Measurements from ENCODE around the gene SCAMP4. TPM values are rescaled to one million over a fixed set of nuclear protein-coding genes. Genes with fewer than 3 reads are reported as not detected.

The SCAMP4 gene
- total and polyA plus RNA-seq, 2 of the 13 experiments (the other 11 are each of a cell fraction or from before 2014, with no cell fraction given), result 10.7 to 13.7 TPM

- no peak for TF ChIP-seq CBX5 (CRISPR knock-in tag; IDR thresholded peaks at IDR 0.05; ENCODE audit: borderline replicate concordance)
- no peak for TF ChIP-seq TCF7L2 (IDR thresholded peaks at IDR 0.05; ENCODE audit: low read depth, low read length)
- TF ChIP-seq ATRX (CRISPR knock-in tag; IDR thresholded peaks at IDR 0.05; ENCODE audit: borderline replicate concordance), result no peak
- TF ChIP-seq ZSCAN5A (CRISPR knock-in tag; IDR thresholded peaks at IDR 0.05; ENCODE audit: borderline replicate concordance), result 0 out of 2 replicates have a peak, but pooled peaks have one; percentile 40
- TF ChIP-seq, protein P1, sequence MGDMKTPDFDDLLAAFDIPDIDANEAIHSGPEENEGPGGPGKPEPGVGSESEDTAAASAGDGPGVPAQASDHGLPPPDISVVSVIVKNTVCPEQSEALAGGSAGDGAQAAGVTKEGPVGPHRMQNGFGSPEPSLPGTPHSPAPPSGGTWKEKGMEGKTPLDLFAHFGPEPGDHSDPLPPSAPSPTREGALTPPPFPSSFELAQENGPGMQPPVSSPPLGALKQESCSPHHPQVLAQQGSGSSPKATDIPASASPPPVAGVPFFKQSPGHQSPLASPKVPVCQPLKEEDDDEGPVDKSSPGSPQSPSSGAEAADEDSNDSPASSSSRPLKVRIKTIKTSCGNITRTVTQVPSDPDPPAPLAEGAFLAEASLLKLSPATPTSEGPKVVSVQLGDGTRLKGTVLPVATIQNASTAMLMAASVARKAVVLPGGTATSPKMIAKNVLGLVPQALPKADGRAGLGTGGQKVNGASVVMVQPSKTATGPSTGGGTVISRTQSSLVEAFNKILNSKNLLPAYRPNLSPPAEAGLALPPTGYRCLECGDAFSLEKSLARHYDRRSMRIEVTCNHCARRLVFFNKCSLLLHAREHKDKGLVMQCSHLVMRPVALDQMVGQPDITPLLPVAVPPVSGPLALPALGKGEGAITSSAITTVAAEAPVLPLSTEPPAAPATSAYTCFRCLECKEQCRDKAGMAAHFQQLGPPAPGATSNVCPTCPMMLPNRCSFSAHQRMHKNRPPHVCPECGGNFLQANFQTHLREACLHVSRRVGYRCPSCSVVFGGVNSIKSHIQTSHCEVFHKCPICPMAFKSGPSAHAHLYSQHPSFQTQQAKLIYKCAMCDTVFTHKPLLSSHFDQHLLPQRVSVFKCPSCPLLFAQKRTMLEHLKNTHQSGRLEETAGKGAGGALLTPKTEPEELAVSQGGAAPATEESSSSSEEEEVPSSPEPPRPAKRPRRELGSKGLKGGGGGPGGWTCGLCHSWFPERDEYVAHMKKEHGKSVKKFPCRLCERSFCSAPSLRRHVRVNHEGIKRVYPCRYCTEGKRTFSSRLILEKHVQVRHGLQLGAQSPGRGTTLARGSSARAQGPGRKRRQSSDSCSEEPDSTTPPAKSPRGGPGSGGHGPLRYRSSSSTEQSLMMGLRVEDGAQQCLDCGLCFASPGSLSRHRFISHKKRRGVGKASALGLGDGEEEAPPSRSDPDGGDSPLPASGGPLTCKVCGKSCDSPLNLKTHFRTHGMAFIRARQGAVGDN (CRISPR knock-in tag; IDR thresholded peaks at IDR 0.05), result peak; percentile 83
- TF ChIP-seq NCOA2 (CRISPR knock-in tag; IDR thresholded peaks at IDR 0.05), result no peak; the same call in 1 of the 2 replicates
- no peak for TF ChIP-seq ZMAT5 (CRISPR knock-in tag; IDR thresholded peaks at IDR 0.05; ENCODE audit: borderline replicate concordance, low read depth)
- TF ChIP-seq ZNF354B (CRISPR knock-in tag; IDR thresholded peaks at IDR 0.05), result no peak
- peak; percentile 79; the same call in 1 of the 2 replicates for TF ChIP-seq ZNF580 (CRISPR knock-in tag; IDR thresholded peaks at IDR 0.05; ENCODE audit: borderline replicate concordance, low read depth)
- no peak for TF ChIP-seq SALL2 (CRISPR knock-in tag; IDR thresholded peaks at IDR 0.05)
- no peak for TF ChIP-seq ZNF484 (CRISPR knock-in tag; IDR thresholded peaks at IDR 0.05; ENCODE audit: borderline replicate concordance, low read depth)
- no peak; the same call in 1 of the 2 replicates for TF ChIP-seq KDM4B (CRISPR knock-in tag; IDR thresholded peaks at IDR 0.05)
- TF ChIP-seq ZNF768 (CRISPR knock-in tag; IDR thresholded peaks at IDR 0.05), result no peak; the same call in 1 of the 2 replicates
- no peak for TF ChIP-seq GFI1 (CRISPR knock-in tag; IDR thresholded peaks at IDR 0.05; ENCODE audit: borderline replicate concordance)
- TF ChIP-seq HNRNPL (IDR thresholded peaks at IDR 0.05; ENCODE audit: low read depth, low read length), result 0 out of 2 replicates have a peak, but pooled peaks have one; percentile 45
- no peak for TF ChIP-seq ZNF275 (CRISPR knock-in tag; IDR thresholded peaks at IDR 0.05; ENCODE audit: borderline replicate concordance)
- TF ChIP-seq, protein P2, sequence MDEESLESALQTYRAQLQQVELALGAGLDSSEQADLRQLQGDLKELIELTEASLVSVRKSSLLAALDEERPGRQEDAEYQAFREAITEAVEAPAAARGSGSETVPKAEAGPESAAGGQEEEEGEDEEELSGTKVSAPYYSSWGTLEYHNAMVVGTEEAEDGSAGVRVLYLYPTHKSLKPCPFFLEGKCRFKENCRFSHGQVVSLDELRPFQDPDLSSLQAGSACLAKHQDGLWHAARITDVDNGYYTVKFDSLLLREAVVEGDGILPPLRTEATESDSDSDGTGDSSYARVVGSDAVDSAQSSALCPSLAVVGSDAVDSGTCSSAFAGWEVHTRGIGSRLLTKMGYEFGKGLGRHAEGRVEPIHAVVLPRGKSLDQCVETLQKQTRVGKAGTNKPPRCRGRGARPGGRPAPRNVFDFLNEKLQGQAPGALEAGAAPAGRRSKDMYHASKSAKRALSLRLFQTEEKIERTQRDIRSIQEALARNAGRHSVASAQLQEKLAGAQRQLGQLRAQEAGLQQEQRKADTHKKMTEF (CRISPR knock-in tag; IDR thresholded peaks at IDR 0.05), result peak; percentile 77; the same call in 1 of the 2 replicates
- TF ChIP-seq ATF7 (IDR thresholded peaks at IDR 0.05), result no peak
- no peak for TF ChIP-seq ATF7 (CRISPR knock-in tag; IDR thresholded peaks at IDR 0.05)
- TF ChIP-seq ZSCAN31 (CRISPR knock-in tag; IDR thresholded peaks at IDR 0.05; ENCODE audit: low read depth), result peak; percentile 28; the same call in 1 of the 2 replicates
- peak; percentile 49 for TF ChIP-seq ZBTB7A (CRISPR knock-in tag; IDR thresholded peaks at IDR 0.05)
These were observed 40.6 kb upstream of the SCAMP4 start (continued) for GRCh38 chr19:1864480-1865171.

Data from HepG2 (cell line).